Spleen (tissue), 7 donors: ENCODE data around the gene SMIM29.

Source experiments
- POLR2A ChIP-seq, 3 donors: fragments of 450-650 bp; IDR thresholded peaks; one replicate each; pipeline ENCODE4 v1.5.1; 2017; ENCODE audit warnings: antibody characterized with exemption in 3 of 3, mild to moderate bottlenecking in 1 of 3
- TF ChIP-seq, protein P1 (sequence below), 11 experiments: fragments of 200-600 bp in 7 of 11; fragments of 450-650 bp in 4 of 11; sonication (generic) in 4 of 11; IDR thresholded peaks in 8 of 11; conservative IDR thresholded peaks in 3 of 11; 1 replicate in 7 of 11; 2 replicates in 4 of 11; pipeline versions ENCODE4 v1.4.0 to v1.8.0; 2016 to 2021; ENCODE audit warnings: antibody characterized with exemption in 11 of 11, inconsistent platforms in 4 of 11, mild to moderate bottlenecking in 1 of 11
- donor health status: DM: no; HTN: no; CAD: no; lungs with moderate emphysema.
- donor health status: DM: no; HTN: no; CAD: no.
- donor health status: DM: no; HTN: no; CAD: no.

GRCh38 chr6:34201455-34202107, 47.2 kb downstream of the SMIM29 start:
- TF ChIP-seq POLR2A (IDR thresholded peaks at IDR 0.05), result no peak
- TF ChIP-seq, protein P1, sequence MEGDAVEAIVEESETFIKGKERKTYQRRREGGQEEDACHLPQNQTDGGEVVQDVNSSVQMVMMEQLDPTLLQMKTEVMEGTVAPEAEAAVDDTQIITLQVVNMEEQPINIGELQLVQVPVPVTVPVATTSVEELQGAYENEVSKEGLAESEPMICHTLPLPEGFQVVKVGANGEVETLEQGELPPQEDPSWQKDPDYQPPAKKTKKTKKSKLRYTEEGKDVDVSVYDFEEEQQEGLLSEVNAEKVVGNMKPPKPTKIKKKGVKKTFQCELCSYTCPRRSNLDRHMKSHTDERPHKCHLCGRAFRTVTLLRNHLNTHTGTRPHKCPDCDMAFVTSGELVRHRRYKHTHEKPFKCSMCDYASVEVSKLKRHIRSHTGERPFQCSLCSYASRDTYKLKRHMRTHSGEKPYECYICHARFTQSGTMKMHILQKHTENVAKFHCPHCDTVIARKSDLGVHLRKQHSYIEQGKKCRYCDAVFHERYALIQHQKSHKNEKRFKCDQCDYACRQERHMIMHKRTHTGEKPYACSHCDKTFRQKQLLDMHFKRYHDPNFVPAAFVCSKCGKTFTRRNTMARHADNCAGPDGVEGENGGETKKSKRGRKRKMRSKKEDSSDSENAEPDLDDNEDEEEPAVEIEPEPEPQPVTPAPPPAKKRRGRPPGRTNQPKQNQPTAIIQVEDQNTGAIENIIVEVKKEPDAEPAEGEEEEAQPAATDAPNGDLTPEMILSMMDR (IDR thresholded peaks at IDR 0.05 in 8 of 11, conservative IDR thresholded peaks at IDR 0.05 in 3 of 11), result no peak
